ENCODE measurements around the gene FREM1.
A peak's percentile ranks its signal among the peaks of the same experiment; 100 is the strongest.

The FREM1 gene

GRCh38 chr9:14813336-14814248 is 96.6 kb downstream of the FREM1 start:
- DNase-seq: no peak

- no peak for DNase-seq
Measured at GRCh38 chr9:14812806-14813205, 97.4 kb downstream of the FREM1 start.

- DNase-seq: no peak
Measured at GRCh38 chr9:14811844-14812243, 98.4 kb downstream of the FREM1 start.

- no peak for DNase-seq
Measured at GRCh38 chr9:14806941-14807520, 103.2 kb downstream of the FREM1 start.

GRCh38 chr9:14799030-14799429 is 111.2 kb downstream of the FREM1 start:
- DNase-seq: no peak

GRCh38 chr9:14797435-14797834 is 112.8 kb downstream of the FREM1 start:
- no peak for DNase-seq

GRCh38 chr9:14793389-14793788 is 116.8 kb downstream of the FREM1 start:
- DNase-seq: no peak

- no peak for DNase-seq
Measured at GRCh38 chr9:14790628-14791027, 119.6 kb downstream of the FREM1 start.

- DNase-seq: no peak
Measured at GRCh38 chr9:14788846-14789245, 121.4 kb downstream of the FREM1 start.

GRCh38 chr9:14783358-14783757 is 126.9 kb downstream of the FREM1 start:
- no peak for DNase-seq

GRCh38 chr9:14782286-14783051 is 127.8 kb downstream of the FREM1 start:
- DNase-seq: no peak

GRCh38 chr9:14780693-14781092 is 129.5 kb downstream of the FREM1 start:
- no peak for DNase-seq

- peak; percentile 69 for DNase-seq
Measured at GRCh38 chr9:14780251-14780650, 130.0 kb downstream of the FREM1 start.

- peak; percentile 78 for DNase-seq
Measured at GRCh38 chr9:14779566-14780022, 130.6 kb downstream of the FREM1 start.

GRCh38 chr9:14778565-14778964 is 131.7 kb downstream of the FREM1 start:
- no peak for DNase-seq

GRCh38 chr9:14775917-14776316 is 134.3 kb downstream of the FREM1 start:
- no peak for DNase-seq

GRCh38 chr9:14770592-14770991 is 139.6 kb downstream of the FREM1 start:
- no peak for DNase-seq

GRCh38 chr9:14769230-14769571 is 141.0 kb downstream of the FREM1 start:
- peak; percentile 53 for DNase-seq

GRCh38 chr9:14768405-14769229 is 141.6 kb downstream of the FREM1 start:
- DNase-seq: peak; percentile 62

- DNase-seq: no peak
Measured at GRCh38 chr9:14766299-14766698, 143.9 kb downstream of the FREM1 start.

GRCh38 chr9:14761584-14761983 is 148.6 kb downstream of the FREM1 start:
- no peak for DNase-seq

- no peak for DNase-seq
Measured at GRCh38 chr9:14760060-14760459, 150.2 kb downstream of the FREM1 start.

GRCh38 chr9:14756291-14756690 is 153.9 kb downstream of the FREM1 start:
- DNase-seq: no peak

Data from right hindlimb (tissue), 1 donor.